NCI-H2196 treated with DMSO at 0.1 percent for 48 hours (cell line): Measurements from ENCODE around the gene PBX1.

Experiments
- DNase-seq: peaks from one replicate; lab custom pipeline; 2025; ENCODE audit not compliant: unreplicated experiment; lab: John Stamatoyannopoulos, UW

Gene PBX1

DNA sequence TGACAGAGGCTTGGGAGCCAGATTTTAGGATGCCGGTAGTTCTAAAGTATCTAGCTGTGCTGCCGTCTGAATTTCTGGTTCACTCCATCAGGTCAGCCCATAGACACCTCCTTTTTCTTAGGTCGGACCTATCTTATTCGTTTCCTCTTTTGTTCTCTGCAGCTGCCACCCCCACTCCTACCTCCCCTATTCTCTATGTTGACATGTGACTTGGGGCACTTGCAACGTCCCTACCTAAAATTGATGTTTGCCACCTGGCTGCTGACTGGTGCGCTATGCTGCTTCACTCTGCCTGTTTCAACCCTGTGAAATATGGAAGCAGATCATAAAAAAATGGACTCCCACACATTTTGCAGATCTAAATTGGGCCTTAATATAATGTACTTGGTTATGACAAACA lies 55.3 kb downstream of the PBX1 start:
- no peak for DNase-seq

DNA sequence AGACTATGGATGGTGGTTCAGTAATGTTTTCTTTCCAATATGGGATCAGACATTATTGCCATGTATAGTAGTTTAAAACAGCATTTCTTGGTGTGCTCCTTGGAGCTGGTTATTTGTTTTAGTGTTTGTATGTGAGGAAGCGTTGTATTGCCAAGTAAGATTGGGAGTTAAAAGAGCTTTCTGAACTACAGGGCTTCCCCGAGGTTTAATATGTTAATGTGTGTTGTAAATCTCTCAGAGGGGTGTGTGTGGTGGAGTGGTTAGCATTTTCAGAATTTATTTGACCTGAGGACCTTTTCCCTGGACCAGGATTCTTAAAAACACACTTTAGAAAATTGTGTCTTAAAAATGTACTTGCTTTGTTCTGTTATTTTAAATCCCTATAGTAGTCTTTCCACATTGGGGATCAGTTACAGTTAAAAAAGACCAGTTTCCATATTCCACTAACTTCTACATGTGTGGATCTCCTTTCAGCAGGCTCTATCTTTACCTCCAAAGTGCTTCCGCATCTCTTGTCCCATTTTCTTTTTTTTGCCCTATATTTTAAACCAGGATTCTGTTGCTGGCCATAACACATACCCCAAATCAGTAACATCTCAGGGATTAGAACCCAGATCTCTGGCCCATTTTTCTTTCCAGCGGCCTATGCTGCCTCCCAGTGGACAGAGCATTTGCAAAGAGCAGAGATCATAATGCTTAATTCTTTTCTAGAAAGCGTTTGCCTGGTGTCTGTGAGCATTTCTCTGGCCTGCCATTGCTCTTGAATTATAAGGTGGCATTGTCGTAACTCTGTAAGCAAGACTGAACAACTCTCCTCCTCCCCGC lies 58.6 kb downstream of the PBX1 start:
- no peak for DNase-seq

DNA sequence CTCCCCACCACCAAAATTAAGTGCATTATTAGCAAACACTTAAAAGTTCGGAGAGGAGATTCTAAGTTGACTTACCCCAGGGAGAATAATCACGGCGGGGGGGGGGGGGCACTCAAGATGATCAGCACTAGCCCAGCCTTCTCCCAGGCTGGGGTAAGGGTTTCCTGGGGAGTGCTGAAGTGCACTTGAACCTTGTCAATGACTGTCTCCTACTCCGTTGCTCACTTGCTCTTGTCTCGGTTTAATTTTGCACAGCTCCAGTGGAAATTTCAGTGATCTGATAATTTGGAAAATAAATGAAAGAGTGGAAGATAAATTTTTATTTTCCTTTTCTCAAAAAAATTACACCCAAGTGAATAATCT lies 59.2 kb downstream of the PBX1 start:
- DNase-seq: no peak

DNA sequence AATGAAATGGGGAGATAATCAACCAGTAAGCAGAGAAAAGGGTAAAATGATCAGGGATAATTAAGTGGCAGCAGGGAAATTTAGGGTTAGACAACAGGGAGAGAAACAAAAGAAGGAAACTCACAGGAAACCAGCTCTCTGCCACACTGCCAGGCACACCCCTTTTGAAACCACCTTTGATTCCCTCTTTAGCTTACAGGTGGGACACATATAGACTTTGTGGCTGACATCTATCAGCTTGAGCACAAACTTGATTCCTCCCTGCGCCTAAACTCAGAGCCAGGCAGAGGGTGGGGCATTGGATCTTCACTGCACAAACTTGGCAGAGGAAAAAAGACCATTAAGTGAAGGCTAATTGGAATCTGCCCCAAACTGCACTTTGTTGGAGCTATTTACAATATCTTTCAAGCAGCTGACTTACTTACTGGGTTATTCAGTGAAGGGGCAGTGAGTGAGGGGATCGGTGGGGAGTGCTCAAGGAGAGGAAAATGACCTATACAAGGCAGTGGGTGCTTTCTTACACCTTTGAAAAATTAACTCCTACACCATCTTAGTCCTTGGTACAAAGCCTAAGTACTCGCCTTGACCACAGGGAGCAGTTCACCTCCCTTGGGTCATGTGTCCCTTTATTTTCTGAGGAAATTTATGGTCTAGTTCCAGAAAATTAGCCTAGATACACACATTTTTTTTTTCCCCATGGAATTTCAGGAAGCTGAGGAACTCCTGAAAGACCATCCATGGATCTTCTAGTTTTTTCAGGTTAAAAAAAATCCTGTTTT lies 60.2 kb downstream of the PBX1 start:
- no peak for DNase-seq

DNA sequence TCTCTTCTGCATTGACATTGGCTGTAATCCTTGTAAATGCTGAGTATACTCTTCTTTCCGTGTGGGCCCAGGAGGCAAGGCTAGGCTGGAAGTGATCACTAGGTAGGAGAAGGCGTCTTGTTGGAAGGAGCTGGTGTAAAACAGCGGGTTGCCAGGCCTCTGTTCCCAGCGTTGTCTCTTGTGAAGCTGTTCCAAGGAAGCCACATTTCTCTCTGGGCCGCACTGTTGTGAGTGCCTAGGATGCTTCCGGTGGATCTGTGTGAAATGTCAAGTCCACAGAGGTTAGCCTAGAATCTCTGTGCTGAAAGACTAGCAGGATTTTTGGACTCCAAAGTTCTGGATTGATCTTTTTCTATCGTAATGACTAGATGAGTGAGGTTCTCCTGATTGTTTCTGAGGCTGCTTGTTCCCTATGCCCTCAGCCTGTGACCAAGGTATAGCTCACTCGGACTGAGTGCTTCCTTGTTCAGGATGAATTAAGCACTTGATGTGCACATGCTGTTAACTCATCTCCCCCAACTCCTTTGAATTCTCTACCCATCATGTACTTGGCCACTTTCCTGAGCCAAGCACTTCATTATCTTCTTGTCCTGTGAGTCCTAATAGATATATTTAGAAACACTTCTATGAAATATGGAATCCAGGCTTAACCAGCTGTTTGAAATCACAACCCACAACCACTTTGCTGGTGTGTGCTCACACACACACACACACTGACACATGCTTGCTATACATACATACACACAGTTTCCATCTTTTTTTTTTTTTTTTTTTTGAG lies 63.3 kb downstream of the PBX1 start:
- DNase-seq: no peak

DNA sequence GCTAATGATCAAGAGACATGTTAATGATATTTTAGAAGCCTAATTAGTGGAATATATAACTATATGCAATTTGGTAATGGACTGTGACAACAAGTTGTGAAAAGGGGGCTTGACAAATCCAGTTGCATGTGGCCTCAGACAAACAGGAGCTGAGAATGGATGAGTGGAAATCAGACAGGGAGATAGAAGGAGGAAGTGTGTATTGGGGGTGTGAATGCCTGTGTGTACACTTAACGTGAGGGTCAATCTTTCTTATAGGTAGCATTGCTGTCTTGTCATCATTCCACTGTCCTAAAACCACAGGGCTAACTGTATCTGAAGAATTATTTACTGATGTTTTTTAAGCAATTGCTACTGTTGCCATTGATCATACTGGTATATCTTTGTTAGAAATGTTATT lies 64.8 kb downstream of the PBX1 start:
- DNase-seq: no peak

DNA sequence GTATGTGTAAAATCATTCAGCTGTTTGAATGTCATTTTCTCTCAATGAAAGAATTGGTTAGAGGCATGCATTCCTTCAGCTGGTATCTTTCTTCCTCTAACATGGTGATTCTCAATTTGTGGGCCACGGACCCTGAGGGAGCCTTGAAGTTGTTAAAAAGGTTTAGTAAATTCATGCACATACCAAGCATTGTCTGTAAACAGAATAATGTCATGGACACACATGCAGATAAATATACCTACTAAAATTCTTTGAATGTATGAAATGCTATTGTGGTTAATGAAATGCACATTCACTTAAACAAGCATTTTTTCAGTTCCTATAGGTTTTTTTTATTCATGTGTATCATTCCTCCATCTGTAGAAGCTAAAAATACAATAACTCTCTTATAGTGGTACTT lies 65.4 kb downstream of the PBX1 start:
- DNase-seq: no peak

DNA sequence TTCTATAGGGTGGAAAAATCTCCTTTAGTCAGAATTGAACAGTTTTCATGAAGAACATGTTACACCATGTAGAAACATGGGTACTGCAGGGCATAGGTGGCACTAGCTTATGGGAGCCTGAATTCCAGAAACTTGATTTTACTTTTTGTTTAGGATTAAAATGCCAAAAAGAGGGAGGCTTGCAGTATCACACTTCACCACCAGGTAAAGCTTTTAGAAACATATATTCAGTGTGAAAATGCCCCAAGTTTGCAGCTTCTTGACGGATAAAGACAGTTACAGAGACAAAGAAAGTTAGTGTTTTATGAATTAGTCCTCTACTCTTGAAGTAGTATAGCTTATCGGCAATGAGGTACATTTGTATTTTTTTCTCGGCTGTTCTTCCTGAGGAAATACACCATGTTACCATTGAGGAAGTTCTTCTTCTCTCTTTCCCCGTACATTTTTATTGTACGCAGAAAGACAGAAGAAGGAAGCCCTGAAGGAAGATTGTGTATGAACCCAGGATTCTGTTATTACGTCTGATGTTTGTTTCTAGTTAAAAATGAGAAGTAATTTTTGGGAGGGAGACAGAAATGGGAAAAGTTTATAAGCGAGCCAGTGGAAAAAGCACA lies 66.1 kb downstream of the PBX1 start:
- no peak for DNase-seq

DNA sequence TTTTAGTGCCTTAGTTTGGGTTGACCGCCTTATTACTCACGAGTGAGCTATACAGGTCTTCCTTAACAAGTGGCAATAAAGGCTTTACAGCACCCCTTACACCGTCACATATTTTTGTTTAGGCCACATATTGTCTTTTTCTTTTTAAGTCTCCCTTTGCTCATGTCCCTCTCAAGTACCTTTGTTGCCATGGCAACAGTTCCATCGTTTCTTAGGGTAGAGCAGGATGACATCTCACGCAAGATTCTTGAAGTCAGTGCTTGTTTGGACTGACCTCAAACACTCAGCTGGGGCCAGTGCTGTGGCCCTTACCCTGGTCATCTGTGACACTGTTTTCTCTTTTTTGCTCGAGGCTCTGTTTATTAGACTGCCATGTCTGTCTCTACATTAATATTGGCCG lies 69.8 kb downstream of the PBX1 start:
- no peak for DNase-seq

DNA sequence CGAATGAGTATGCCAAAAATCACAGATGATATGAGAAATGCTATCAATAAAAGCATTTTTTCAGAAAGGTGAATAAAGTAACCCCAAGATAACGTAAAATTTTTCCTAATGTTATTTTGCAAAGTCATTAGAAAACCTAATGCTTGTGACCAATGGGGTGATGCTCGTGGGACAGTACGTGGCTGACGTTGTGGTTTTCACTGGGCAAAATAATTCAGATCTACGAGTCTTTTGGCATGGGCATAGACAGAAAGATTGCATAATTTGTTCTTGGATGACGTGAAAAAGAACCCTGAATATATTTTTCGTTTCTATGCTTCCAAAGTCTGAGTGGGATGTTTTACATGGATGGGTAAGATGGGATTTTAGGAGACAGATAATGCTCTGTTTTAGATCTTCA lies 71.0 kb downstream of the PBX1 start:
- no peak for DNase-seq

DNA sequence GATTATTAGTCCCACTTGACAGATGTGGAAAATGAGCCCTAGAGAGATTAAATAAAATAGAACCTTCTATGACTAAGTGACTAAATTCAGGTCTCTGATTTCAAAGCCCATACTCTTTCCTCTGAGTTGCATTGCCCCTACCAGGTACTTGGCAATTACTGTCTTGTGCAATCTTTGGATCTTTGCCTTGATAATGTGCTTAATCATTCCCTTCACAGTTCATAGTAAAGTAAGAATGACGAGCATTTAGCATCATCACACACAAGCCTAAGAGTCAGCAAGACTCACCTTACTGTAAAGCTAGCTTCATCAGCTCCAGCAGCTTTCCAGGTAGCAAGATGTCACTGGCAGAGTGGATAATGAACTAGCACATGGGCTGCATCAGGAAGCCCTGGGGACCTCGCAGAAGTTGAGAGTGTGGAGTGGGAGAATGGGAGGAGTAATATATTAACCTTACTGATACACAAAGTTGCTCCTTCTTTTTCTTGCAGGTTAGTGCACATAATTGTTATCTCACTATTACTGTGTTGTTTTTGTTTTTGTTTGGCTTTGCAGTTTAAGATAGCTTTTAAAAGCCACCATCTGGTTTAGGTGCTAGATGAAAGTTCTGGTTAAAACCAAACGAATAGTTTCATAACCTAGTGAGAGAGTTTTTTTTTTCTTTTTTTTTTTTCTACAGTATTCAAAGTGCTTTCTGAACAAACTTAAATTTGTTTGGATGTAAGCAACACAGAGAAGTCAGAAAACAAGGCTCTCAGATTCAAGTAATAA lies 71.8 kb downstream of the PBX1 start:
- DNase-seq: no peak

DNA sequence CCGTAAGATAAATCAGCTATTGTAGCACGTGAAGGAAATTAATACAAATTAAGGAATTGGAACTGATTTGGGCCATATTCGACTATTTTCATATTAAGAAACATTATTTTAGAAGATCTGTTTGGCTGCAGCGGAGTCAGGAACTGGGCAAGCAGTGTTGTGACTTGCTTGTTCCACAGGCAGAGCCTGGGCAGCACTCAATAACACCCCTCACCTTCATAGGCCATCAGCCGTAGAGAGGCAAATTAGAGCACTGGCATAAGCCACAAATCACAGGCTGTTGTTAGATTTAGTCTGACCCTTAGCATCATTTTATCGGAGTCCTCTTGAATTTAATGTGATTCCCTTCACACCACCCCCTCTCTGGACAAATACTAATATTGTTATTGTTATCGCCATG lies 72.8 kb downstream of the PBX1 start:
- DNase-seq: no peak

DNA sequence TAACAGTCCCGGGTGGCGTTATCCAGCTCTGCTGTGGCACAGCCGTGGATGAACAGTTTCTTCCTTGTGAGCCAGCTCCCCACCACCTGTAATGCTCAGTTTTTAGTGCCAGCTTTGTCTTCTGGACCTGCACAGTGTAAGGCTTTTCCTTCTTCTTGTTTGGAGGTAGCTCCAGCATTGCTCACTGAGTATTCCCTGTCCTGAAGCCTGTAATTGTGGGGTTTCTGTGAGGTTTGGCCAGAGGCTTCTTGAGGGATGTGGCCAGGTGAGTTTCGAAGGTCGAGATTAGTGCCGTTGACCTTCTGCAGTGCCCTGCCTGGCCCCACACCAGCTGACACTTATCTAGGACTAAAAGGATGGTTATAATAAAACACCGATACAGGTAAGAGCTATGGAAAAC lies 75.0 kb downstream of the PBX1 start:
- DNase-seq: no peak

DNA sequence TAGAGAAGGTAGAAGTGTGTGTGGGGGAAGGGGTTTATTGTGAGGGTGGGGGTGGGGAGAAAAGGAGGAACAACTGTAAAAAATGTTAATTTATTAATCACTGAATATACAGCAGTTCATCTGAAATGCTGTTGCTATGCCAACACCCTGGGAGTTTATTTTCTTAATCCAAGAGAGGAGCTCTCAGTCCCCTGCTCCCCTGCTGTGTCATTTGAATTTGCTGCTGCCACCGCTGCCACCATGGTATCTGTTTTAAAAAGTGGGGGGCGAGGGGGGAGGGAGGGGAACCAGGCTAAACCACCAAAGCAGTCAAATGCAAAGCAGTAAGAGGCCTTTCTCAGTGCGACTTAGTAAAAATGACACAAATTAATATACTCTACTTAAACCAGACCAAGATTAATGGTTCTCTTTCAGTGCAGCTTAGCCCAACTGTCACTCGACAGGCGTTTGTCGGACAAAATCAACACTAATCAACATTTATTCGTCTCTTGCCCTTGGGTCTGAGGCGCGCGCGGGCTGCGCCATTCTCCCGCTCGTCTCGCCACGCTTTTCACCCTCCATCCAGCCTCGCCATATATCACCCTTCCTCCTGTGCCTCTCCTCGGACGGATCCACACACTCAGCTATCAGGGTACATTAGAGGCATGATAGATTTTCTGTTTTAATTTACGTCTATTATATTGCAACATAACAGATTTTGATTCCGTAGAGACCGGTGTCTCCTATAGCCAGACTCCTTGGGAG lies 76.2 kb downstream of the PBX1 start:
- DNase-seq: no peak

DNA sequence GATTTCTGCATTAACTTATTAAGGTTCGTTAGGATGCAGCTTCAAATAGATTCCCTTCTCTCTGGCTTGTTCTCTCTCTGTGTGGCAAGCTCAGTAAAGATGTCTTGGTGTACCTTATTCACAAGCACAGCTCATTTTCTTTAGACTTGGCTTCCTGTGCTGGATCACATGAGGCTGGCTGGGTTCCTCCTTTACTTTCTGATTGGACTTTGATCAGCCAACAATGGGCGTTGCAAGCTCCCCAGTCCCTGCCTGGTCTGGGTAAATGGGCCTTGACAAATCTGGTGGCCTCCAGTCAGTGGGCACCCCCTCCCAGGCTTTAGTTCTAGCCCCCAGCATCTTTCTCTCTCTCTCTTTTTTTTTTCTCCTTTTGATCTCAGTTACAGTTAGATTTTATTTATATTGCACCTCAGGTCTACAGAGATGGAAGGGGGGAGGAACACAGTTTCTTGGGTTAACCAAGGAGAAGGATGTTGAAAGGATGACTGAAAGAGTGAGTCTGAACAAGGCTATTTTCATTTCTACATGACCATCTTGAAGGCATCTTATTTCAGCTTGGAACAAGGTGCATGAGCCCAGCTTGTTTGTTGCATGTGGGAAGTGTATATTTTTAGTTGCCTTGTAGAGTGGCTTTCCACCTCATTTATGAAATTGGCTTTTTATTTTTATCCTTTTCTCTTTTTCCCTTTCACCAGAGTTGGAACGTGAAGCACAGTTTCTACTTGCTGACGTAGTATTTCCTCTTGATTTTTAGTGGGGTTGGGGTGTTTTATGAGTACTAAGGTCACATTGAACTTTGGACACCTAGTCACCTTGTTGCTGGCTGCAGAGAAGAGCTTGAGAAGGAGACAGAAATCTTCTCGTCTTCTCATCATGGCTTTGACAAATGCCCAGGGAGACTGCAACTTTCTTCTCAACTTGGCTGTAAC lies 77.1 kb downstream of the PBX1 start:
- no peak for DNase-seq

DNA sequence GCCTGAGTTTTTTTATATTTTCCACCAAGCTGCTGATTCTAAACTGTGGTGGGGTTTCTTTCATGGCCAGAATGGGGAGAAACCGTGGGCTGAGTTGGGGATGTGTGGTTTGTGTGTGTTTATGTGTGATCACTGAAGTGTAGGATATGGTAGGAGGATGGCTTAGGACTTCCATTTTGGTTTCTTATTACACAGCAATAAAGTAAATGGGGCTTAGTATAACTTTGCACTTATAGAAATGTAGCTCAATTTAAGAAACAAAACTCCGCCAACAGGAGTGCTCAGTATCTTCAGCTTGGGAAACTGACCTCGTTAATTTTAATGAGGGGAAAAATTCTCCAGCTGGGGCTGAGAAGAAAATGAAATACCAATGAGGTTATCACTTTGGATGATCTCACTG lies 77.8 kb downstream of the PBX1 start:
- DNase-seq: no peak

DNA sequence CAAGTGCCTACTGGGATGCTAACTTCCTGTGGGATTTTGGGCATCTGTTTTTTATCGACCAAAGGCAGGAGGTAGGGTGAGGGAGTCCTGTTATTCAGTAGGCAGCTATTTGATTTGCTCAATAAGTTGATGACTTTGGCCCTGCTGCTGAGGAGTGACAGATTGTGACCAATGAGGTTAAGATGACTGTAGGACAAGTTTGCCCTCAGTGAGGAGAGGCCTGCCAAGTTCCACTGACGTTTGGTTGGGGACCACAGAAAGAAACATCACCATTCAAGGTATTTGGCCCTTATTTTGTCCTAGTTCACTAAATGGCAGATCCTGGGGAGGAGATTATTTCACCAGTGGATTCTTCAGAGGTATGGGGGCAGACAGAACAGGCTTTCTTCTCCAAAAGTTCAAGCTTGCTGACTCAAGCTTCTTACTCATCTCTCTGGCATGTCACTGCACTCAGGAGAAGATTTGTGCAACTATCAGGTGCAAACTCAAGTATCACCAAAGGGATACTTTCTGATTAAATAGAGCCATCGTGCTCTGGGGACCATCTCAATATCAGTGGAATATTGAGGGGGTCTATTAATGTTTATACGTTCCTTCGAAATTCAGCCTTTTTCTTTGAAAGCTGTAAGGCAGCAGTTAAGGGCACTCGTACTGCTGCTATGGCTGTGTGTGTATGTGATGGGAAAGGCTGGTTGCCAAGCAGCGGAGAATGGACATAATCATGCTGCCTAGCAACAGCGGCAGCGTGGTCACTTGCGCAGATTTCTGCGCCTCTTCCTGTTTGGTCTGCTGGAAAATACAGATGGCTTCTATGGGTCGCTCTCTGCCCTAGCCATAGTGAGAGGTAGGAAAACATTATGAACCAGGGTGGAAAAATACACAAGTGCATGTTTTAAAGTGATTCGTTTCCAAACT lies 78.7 kb downstream of the PBX1 start:
- peak; percentile 79 for DNase-seq
